Activated T-cell treated with anti-CD3 and anti-CD28 coated beads, Interleukin-2, amount 50 U/mL, for 24 hours (primary cell): ENCODE results near the gene ZNF622.
"Not testable (repeated sequence)": the region's sequence is repeated elsewhere in the genome, so short reads cannot be mapped to it uniquely, and the experiment has no call there.

Experiments
- DNase-seq: peaks from one replicate; pipeline ENCODE4 v3.0.0-alpha.2; 2020
- H3K27ac Mint-ChIP-seq: 2 replicates; pipeline ENCODE4 v1.8.0; 2020; ENCODE audit warnings: mild to moderate bottlenecking, mixed read lengths
- H3K27me3 Mint-ChIP-seq: 2 replicates; pipeline ENCODE4 v1.8.0; 2020; ENCODE audit warnings: mixed read lengths
- H3K36me3 Mint-ChIP-seq: 2 replicates; pipeline ENCODE4 v1.8.0; 2020; ENCODE audit warnings: low read depth, mixed read lengths
- H3K4me1 Mint-ChIP-seq: 2 replicates; pipeline ENCODE4 v1.8.0; 2020; ENCODE audit warnings: low read depth, mixed read lengths
- H3K4me3 Mint-ChIP-seq: 2 replicates; pipeline ENCODE4 v1.8.0; 2020; ENCODE audit warnings: mild to moderate bottlenecking, moderate library complexity, mixed read lengths
- H3K9me3 Mint-ChIP-seq: 2 replicates; pipeline ENCODE4 v1.8.0; 2020; ENCODE audit warnings: mixed read lengths

ZNF622 gene

DNA sequence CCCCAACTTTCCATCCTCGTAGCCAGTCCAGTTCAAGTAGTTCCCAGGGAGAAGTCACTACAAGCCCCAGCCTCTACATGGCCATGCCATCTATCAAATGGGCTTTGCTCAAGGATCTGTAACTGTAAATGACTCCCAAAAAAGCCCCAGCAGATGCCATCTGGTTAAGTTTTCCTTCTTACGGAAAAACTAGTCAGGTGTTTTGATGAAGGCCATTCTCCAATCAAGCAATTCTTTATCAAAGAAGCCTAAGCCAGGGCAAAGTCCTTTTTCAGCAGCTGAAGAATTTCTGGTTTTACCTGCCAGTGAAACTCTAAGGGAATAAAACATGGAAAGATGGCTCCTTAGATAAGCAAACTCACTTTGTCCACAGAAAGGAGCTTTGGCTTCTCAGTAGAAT lies 21.9 kb upstream of the ZNF622 start:
- no peaks in the 10 kb centered on the region for H3K27me3 Mint-ChIP-seq
- H3K27ac Mint-ChIP-seq, result no peak overlapping the region
- peaks cover 36% of the 10 kb centered on the region for H3K4me1 Mint-ChIP-seq
- no peak for DNase-seq
- no peak overlapping the region for H3K4me3 Mint-ChIP-seq
- no peaks in the 10 kb centered on the region for H3K36me3 Mint-ChIP-seq
- no peaks in the 10 kb centered on the region for H3K9me3 Mint-ChIP-seq

- no peaks in the 10 kb centered on the region for H3K27me3 Mint-ChIP-seq
- no peak overlapping the region for H3K4me3 Mint-ChIP-seq
- peaks cover under 1% of the 10 kb centered on the region for H3K36me3 Mint-ChIP-seq
- H3K4me1 Mint-ChIP-seq, result peaks cover 31% of the 10 kb centered on the region
- H3K9me3 Mint-ChIP-seq, result no peaks in the 10 kb centered on the region
- DNase-seq, result no peak
- H3K27ac Mint-ChIP-seq, result no peak overlapping the region
Measured at GRCh38 chr5:16486711-16487111, 21.1 kb upstream of the ZNF622 start.

- Mint-ChIP-seq H3K4me1 (peaks cover 25% of the 10 kb centered on the region), H3K9me3 (no peaks in the 10 kb centered on the region), H3K27ac (no peak overlapping the region), H3K36me3 (peaks cover 10% of the 10 kb centered on the region), H3K4me3 (no peak overlapping the region), H3K27me3 (no peaks in the 10 kb centered on the region)
- DNase-seq, result no peak
Measured at GRCh38 chr5:16485656-16486055, 20.1 kb upstream of the ZNF622 start.

GRCh38 chr5:16484081-16484480 lies 18.5 kb upstream of the ZNF622 start:
- Mint-ChIP-seq H3K9me3 (no peaks in the 10 kb centered on the region), H3K4me3 (no peak overlapping the region), H3K27me3 (no peaks in the 10 kb centered on the region), H3K36me3 (peaks cover 15% of the 10 kb centered on the region), H3K4me1 (peaks cover 22% of the 10 kb centered on the region), H3K27ac (no peak overlapping the region)
- no peak for DNase-seq

DNA sequence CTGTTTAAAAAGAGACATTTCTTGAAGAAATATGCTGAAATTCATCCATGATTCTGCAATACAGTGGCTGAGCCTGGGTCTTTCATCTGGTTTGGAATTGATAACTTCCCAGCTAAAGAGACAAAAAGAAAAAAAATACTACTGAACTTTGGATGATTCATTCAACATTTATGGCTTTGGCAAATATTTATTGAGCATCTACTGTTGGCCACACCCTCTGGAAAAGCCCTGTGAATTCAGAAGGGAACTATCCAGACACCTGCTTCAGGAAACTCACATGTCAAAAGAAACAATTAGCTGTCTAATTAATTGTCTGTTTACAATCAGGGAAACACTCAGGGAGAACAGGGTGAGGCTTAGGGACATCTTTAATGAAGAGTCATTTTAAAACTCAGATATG lies 17.8 kb upstream of the ZNF622 start:
- no peaks in the 10 kb centered on the region for H3K9me3 Mint-ChIP-seq
- no peaks in the 10 kb centered on the region for H3K27me3 Mint-ChIP-seq
- H3K27ac Mint-ChIP-seq, result no peak overlapping the region
- no peak overlapping the region for H3K4me3 Mint-ChIP-seq
- DNase-seq, result no peak
- peaks cover 15% of the 10 kb centered on the region for H3K36me3 Mint-ChIP-seq
- H3K4me1 Mint-ChIP-seq, result peaks cover 23% of the 10 kb centered on the region

GRCh38 chr5:16482891-16483290 lies 17.3 kb upstream of the ZNF622 start:
- Mint-ChIP-seq H3K9me3 (no peaks in the 10 kb centered on the region), H3K36me3 (peaks cover 15% of the 10 kb centered on the region), H3K4me3 (no peak overlapping the region), H3K27ac (no peak overlapping the region), H3K27me3 (no peaks in the 10 kb centered on the region), H3K4me1 (peaks cover 23% of the 10 kb centered on the region)
- no peak for DNase-seq

DNA sequence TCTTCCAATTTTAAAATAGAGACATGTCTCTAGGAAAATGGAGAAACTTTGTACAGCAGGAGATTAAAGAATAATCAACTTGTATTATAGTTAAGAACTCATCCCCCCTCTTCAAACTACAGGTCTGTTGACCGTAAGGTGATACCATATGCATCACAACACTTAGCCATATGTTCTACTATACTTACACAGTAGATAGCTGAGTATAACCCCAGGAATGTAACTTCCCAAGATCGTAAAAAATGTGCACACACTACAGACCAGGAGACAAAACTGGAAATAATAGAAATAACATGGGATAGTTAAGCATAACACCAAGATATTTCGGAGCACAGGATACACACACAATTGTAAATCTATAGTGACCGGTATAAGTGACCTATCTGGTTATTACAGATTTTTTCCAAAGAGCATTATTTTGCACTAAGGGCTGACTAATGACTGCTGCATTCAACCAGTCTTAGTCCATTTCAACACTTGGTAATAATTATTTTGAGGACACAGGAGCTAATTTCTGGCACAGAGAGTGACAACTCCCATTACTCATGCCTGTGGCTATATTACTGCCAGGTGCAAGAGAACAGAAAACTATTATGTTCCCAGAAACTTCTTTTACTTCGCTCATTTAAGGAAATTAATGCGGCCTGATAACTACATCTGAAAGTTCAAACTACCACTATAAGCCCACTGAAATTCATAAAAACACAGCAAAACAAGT lies 15.4 kb upstream of the ZNF622 start:
- Mint-ChIP-seq H3K4me3 (no peak overlapping the region), H3K27ac (no peak overlapping the region), H3K9me3 (no peaks in the 10 kb centered on the region), H3K27me3 (no peaks in the 10 kb centered on the region), H3K4me1 (peaks cover 14% of the 10 kb centered on the region), H3K36me3 (peaks cover 21% of the 10 kb centered on the region)
- DNase-seq, result no peak

DNA sequence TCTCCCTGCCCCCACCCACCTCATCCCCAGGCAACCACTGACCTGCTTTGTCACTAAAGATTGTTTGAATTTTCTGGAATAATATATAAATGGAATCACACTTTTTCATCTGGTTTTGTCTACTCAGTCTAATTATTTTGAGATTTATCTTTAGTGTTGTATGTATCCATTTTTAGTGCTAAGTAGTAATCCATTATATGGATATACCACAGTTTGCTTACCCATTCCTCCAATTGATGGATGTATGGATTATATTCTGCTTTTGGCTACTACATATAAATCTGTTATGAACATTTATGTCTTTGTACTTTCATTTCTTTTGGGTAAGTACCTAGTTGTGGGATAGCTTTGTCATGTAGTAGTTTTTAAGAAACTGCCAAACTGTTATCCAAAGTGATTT lies 14.5 kb upstream of the ZNF622 start:
- Mint-ChIP-seq H3K9me3 (no peaks in the 10 kb centered on the region), H3K4me3 (no peak overlapping the region), H3K4me1 (peaks cover 15% of the 10 kb centered on the region), H3K27ac (no peak overlapping the region), H3K36me3 (peaks cover 26% of the 10 kb centered on the region), H3K27me3 (no peaks in the 10 kb centered on the region)
- no peak for DNase-seq

DNA sequence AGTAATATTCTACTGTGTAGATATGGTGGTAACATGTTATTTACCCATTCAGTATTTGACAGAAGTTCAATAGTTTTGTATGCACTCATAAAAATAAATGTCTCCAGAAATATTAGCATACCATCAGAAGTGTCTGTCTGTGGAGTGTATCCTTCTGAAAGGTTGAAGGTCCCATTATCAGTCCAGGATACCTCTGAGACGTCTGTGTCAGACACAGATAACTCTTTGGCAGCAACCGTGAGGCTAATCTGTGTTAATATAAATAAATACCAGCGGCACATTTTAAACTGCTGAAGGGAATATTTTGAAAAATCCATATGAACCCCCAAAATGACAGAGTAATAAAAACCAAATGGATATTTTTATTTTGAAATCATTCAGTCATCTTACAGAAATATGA lies 11.9 kb upstream of the ZNF622 start:
- Mint-ChIP-seq H3K27ac (no peak overlapping the region), H3K27me3 (no peaks in the 10 kb centered on the region), H3K9me3 (no peaks in the 10 kb centered on the region), H3K36me3 (peaks cover 37% of the 10 kb centered on the region), H3K4me3 (no peak overlapping the region), H3K4me1 (peaks cover 15% of the 10 kb centered on the region)
- DNase-seq, result no peak

- H3K27ac Mint-ChIP-seq, H3K9me3 Mint-ChIP-seq, H3K27me3 Mint-ChIP-seq, DNase-seq, H3K4me3 Mint-ChIP-seq: not testable (repeated sequence)
- Mint-ChIP-seq H3K4me1 (peaks cover 21% of the 10 kb centered on the region), H3K36me3 (peaks cover 36% of the 10 kb centered on the region)
Measured at GRCh38 chr5:16476417-16476816, 10.8 kb upstream of the ZNF622 start.

DNA sequence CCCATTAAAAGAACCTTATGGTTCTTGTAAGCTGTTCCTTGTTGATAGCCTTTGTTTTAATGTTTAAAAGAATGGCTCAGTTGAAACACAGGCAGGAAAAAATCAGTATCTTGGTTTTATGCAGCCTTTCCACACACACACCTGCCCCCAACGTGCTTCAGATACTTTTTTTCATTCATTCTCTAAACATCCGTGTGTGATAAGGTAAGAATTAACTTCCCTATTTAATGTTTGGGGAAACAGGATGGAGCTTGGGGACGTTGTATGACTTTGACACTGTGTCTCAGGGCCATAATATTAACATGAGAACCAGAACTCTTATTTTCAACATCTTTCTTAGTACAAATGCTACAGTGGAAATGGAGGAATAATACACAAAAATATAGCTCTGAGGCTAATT lies 5.8 kb upstream of the ZNF622 start:
- H3K27me3 Mint-ChIP-seq, result no peaks in the 10 kb centered on the region
- peaks cover 36% of the 10 kb centered on the region for H3K36me3 Mint-ChIP-seq
- no peaks in the 10 kb centered on the region for H3K9me3 Mint-ChIP-seq
- DNase-seq, result no peak
- H3K4me1 Mint-ChIP-seq, result peaks cover 58% of the 10 kb centered on the region
- no peak overlapping the region for H3K4me3 Mint-ChIP-seq
- no peak overlapping the region for H3K27ac Mint-ChIP-seq

DNA sequence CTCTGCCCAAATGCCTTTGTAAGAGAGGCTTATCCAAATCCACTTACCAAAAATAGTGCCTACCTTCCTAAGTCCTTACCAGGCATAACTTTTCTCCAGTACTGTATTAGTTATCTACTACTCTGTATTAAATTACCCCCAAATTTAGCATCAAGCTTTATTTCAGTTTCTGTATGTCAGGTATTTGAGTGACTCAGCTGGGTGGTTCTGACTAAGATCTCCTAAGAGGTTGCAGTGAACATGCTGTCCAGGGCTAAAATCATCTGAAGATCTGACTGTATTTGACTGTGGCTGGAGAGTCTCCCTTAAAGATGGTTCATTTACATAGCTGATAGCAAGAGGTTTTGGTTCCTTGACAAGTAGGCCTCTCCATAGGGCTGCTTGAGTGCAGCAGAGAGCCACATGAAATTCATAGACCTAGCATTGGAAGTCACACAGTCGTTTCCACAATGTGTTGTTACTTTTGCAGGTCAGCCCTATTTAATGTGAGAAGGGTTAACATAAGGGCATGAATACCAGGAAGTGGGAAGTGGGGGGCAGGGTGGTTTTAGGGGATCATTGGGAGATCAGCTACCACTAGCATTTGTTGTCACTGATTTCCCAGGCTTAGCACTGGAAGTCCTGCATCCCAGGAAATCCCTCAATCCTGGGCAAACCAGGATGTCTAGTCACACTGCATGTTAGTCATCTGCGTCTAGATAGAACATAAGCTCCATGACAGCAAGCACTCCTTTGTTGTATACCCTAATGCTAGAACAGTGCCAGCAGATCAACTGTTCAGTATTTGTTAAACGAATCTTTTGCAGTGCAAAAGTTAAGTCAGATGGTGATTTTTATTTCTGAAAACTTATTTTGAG lies 2.0 kb upstream of the ZNF622 start:
- peak overlapping the region; percentile 97 for H3K4me3 Mint-ChIP-seq
- peak overlapping the region; percentile 94 for H3K27ac Mint-ChIP-seq
- peaks cover 74% of the 10 kb centered on the region for H3K4me1 Mint-ChIP-seq
- H3K27me3 Mint-ChIP-seq, result no peaks in the 10 kb centered on the region
- DNase-seq, result no peak
- H3K36me3 Mint-ChIP-seq, result peaks cover 54% of the 10 kb centered on the region
- no peaks in the 10 kb centered on the region for H3K9me3 Mint-ChIP-seq

GRCh38 chr5:16464664-16465543 lies 696 bp downstream of the ZNF622 start:
- Mint-ChIP-seq H3K27me3 (no peaks in the 10 kb centered on the region), H3K4me3 (peak overlapping the region; percentile 97), H3K36me3 (peaks cover 77% of the 10 kb centered on the region), H3K27ac (peak overlapping the region; percentile 94), H3K9me3 (no peaks in the 10 kb centered on the region), H3K4me1 (peaks cover 82% of the 10 kb centered on the region)
- DNase-seq, result no peak

GRCh38 chr5:16464231-16464630 lies 1.4 kb downstream of the ZNF622 start:
- Mint-ChIP-seq H3K4me3 (peak overlapping the region; percentile 97), H3K9me3 (no peaks in the 10 kb centered on the region), H3K27ac (peak overlapping the region; percentile 94), H3K4me1 (peaks cover 85% of the 10 kb centered on the region), H3K36me3 (peaks cover 79% of the 10 kb centered on the region), H3K27me3 (no peaks in the 10 kb centered on the region)
- DNase-seq, result no peak
